ENCODE measurements around the gene SYNC. TPM values are rescaled to one million over a fixed set of nuclear protein-coding genes. Genes with fewer than 3 reads are reported as not detected.
A peak's percentile ranks its signal among the peaks of the same experiment; 100 is the strongest.

The SYNC gene
- 16.4 and 21.4 TPM in 2 replicates for total RNA-seq

- DNase-seq, result peak; percentile 34
These were observed at the start of gene SYNC for GRCh38 chr1:32702599-32703478. Gene SYNC, minus strand, starts transcription at chr1:32702770. Its CDS starts 110 bp downstream, at chr1:32702660.

DNA sequence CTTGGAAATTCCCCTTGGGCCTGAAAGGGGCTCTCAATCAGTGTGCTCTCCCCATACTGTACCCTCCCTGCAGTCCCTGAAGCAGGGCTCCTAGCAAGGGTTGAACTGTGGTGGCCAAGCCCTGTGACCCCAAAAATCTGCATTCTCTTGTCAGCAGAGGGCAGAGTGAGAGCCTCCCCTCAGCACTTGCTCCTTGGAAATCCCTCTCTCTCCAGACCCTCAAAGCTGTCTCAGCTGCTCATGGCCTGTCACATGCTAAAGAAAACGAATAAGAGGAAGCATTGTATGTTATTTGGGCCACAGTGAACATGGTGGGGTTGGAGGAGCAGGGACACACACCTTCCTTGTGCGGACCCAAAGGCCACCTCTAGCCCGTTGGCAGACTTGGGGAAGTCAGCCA, 47.2 kb upstream of the SYNC start:
- no peak for DNase-seq

GRCh38 chr1:32749332-32749731, 46.8 kb upstream of the SYNC start:
- no peak for DNase-seq

GRCh38 chr1:32748926-32749325, 46.4 kb upstream of the SYNC start:
- DNase-seq, result no peak

GRCh38 chr1:32748348-32748747, 45.8 kb upstream of the SYNC start:
- DNase-seq, result no peak

DNA sequence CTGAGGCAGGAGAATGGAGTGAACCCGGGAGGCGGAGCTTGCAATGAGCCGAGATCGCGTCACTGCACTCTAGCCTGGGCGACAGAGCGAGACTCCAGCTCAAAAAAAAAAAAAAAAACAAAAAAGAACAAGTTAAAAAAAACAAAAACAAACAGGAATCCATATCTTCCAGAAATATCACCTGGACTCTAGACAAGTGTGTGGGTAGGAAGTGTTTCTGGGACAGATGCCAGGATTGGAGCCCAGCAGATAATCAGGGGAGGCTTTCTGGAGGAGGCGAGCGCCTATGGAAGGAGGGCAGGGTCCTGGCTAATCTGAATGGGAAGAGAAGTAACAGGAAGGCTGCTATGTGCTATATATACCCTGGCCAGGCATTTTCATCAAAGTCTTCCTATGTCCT, 43.6 kb upstream of the SYNC start:
- no peak for DNase-seq

- DNase-seq, result no peak
These were observed 41.5 kb upstream of the SYNC start for GRCh38 chr1:32744071-32744425.

DNA sequence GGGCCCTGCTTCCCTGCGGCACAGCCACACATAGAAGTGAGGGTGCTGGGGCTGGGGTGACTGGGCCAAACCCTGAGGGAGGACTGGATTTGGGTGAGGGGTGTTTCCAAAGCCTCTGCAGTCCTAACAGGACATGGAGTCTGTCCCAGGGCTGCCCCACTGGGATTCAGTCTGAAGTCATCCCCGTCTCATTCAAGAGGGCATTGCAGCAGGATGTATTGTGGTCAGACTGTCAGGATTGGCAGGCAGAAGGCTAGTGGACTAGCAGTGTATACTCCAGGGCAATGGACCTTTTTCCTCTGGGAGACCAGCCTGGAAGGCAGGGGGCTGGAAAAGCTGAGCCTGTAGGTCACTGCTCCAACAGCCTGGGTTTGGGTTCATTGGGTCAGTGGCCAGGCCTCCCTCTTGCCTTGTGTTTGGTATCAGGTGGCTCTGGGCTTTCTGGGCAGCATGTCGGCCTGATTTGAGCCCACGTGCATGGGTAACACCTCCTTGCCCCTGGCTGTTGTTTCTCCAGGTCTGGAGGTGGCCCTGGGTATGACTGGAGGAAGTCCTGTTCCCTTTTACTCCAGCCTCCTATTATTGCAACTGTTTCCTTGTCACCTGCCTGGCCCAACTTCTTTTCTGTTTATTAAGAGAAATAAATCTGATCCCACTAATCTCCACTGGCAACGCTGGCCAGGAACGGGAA, 41.0 kb upstream of the SYNC start:
- peak; percentile 55 for DNase-seq

GRCh38 chr1:32742956-32743355, 40.4 kb upstream of the SYNC start:
- DNase-seq, result no peak

- DNase-seq, result peak; percentile 21
These were observed 39.8 kb upstream of the SYNC start for GRCh38 chr1:32742199-32742947.

DNA sequence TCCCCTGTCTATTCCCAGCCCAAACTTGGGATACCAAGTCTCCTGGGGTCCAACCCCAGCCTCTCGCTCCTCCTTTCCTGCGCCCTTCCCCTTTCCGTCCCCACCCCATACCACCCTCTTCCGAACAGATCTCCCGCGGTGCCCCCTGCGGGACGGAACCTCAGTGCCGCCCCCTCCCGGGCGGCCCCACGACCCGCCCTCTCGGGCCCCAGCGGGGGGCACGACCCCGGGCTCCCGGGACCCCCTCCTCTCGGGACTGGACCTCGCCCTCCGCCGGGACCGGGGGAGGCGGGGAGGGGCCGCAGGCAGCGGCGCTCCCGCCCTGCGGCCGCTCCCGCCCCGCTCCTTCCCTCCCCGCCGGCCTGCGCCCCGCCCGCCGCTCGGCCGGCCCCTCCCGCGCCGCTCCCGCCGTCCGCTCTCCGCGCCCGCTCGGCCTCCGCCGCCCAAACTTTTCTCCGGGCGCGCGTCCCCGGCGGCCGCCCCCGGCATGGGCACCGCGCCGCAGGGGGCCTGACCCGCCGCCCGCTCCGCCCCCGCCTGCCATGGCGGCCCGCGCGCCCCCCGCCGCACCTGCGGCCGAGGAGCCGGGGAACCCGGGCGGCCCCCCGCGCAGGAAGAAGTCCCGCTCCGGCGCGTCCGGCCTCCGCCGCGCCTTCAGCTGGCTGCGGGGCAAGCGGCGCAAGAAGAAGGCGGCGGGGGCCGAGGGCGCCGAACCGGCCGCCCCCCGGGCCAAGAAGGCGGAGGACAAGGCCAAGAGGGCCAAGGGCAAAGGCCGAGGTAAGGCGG, 39.0 kb upstream of the SYNC start:
- DNase-seq, result peak; percentile 32

- no peak for DNase-seq
These were observed 38.5 kb upstream of the SYNC start for GRCh38 chr1:32741059-32741412.

- no peak for DNase-seq
These were observed 34.5 kb upstream of the SYNC start for GRCh38 chr1:32736812-32737791.

GRCh38 chr1:32733582-32734321, 31.2 kb upstream of the SYNC start:
- peak; percentile 20 for DNase-seq

DNA sequence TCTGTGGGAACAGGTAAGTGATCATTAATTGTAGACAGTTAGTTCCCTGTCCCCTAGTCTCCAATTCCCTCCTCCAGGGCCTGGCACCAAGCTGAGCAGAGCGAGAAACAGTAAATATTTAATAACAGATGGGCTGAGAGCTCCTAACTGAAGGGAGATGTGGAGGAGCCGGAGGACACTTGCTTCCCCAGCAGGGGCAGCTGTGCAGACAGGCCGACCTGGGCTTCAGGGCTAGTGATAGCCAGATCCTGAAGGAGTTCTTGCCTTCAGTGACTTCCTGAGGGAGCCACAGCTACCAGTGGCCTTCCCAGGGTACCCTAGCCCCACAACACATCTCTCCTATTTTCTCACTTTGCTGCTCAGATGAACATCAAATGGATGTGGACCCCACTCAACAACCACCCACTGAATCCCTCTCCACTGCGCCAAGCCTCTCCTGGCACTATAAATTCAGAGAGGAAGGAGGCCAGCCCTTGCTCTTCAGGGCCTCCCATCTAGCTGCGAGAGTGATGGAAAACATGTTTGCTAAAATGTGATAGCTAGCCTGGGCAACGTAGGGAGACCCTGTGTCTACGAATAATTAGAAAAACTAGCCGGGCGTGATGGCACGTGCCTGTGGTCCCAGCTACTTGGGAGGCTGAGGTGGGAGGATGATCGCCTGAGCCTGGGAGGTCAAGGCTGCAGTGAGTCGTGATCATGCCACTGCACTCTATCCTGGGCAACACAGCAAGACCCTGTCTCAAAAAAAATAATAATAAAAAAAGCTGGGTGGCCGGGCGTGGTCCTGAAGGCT, 26.9 kb upstream of the SYNC start:
- no peak for DNase-seq

- no peak for DNase-seq
These were observed 26.0 kb upstream of the SYNC start for GRCh38 chr1:32728413-32729077.

- DNase-seq, result no peak
These were observed 25.3 kb upstream of the SYNC start for GRCh38 chr1:32727876-32728275.

DNA sequence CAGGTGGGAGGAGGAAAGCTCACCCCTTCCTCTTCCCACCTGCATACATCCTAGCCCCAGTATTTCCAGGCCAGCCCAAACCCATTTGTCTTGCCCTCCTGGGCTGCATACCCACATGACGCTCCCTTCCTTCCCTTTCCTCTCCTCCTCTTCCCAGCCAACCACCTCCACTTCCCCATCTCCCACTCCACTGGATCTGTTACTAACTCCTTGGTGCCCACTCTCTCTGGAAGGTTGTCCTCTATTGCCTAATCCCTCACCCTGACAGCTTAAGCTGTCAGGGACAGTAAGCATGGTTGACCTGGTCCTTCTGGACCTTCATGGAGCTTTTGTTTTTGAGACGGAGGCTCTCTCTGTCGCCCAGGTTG, 23.0 kb upstream of the SYNC start:
- DNase-seq, result no peak

All from dermis blood vessel endothelial cell (primary cell).